Measurements from ENCODE around the gene ZNF518B.

DNA sequence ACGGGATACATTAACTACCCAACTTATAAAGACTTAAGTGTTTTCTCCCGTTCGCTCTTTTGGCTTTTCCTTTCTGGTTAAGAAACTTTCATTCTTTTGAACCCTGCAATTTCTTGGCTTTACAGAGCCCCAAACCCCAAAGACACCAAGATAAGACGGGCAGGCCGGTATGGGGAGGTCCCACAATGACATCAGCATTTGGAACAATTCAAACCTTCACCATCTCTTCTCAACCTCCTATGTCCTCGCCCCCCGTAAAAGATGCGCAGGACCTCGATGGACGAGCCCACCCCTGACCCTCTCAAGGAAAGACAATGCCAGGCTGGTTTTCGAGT lies 999 bp downstream of the ZNF518B start:
- TF ChIP-seq, protein P1, sequence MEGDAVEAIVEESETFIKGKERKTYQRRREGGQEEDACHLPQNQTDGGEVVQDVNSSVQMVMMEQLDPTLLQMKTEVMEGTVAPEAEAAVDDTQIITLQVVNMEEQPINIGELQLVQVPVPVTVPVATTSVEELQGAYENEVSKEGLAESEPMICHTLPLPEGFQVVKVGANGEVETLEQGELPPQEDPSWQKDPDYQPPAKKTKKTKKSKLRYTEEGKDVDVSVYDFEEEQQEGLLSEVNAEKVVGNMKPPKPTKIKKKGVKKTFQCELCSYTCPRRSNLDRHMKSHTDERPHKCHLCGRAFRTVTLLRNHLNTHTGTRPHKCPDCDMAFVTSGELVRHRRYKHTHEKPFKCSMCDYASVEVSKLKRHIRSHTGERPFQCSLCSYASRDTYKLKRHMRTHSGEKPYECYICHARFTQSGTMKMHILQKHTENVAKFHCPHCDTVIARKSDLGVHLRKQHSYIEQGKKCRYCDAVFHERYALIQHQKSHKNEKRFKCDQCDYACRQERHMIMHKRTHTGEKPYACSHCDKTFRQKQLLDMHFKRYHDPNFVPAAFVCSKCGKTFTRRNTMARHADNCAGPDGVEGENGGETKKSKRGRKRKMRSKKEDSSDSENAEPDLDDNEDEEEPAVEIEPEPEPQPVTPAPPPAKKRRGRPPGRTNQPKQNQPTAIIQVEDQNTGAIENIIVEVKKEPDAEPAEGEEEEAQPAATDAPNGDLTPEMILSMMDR (IDR thresholded peaks at IDR 0.05 in 4 of 5, conservative IDR thresholded peaks at IDR 0.05 in 1 of 5): no peak
- no peak for TF ChIP-seq POLR2A (IDR thresholded peaks at IDR 0.05)

All from gastrocnemius medialis (tissue), 4 donors.